Neural cell (in vitro differentiated cells): ENCODE measurements around the gene RAB28.

Experiments used
- CTCF ChIP-seq: fragments of 450-650 bp; IDR thresholded peaks from 2 replicates; pipeline ENCODE4 v1.5.1; 2014; ENCODE audit warnings: antibody characterized with exemption, mild to moderate bottlenecking, moderate library complexity; ENCODE audit not compliant: poor library complexity, severe bottlenecking
- EP300 ChIP-seq: fragments of 450-650 bp; conservative IDR thresholded peaks from 2 replicates; pipeline ENCODE4 v1.6.1; 2014; ENCODE audit warnings: antibody characterized with exemption, mild to moderate bottlenecking, moderate library complexity; ENCODE audit not compliant: poor library complexity, severe bottlenecking
- POLR2AphosphoS5 ChIP-seq: IDR thresholded peaks from 2 replicates; pipeline ENCODE4 v1.6.1; 2012
- SMC3 ChIP-seq: fragments of 450-650 bp; conservative IDR thresholded peaks from 2 replicates; pipeline ENCODE4 v1.6.1; 2014; ENCODE audit warnings: antibody characterized with exemption, mild to moderate bottlenecking, moderate library complexity; ENCODE audit not compliant: poor library complexity

GRCh38 chr4:13403326-13403725 lies 80.8 kb downstream of the RAB28 start:
- TF ChIP-seq POLR2AphosphoS5 (no peak), CTCF (no peak), SMC3 (no peak), EP300 (no peak)
